Gastroesophageal sphincter (tissue), 4 donors: ENCODE data around the gene CSGALNACT2. TPM values are rescaled to one million over a fixed set of nuclear protein-coding genes. Genes with fewer than 3 reads are reported as not detected.
"Not testable (repeated sequence)": the region's sequence is repeated elsewhere in the genome, so short reads cannot be mapped to it uniquely, and the experiment has no call there.

ENCODE experiments used
- ATAC-seq: fragments of 150-250 bp; one replicate; pipeline ENCODE4 v1.9.1; 2016; ENCODE audit warnings: mild to moderate bottlenecking, moderate library complexity
- H3K27ac ChIP-seq, 4 donors: fragments of 200-600 bp; sonication (generic) in 3 of 4; 1 replicate in 3 of 4; 2 replicates in 1 of 4; pipeline ENCODE4 v1.5.1; 2016 to 2019
- H3K27me3 ChIP-seq: fragments of 200-600 bp; sonication (generic); one replicate; pipeline ENCODE4 v1.5.1; 2019
- H3K36me3 ChIP-seq, 2 donors: fragments of 200-600 bp; sonication (generic); one replicate each; pipeline ENCODE4 v1.5.1; 2019; ENCODE audit warnings: control low read depth in 1 of 2
- H3K4me1 ChIP-seq, 3 donors: fragments of 200-600 bp; sonication (generic); 1 replicate in 2 of 3; 2 replicates in 1 of 3; pipeline ENCODE4 v1.5.1; 2016 to 2019; ENCODE audit warnings: control low read depth in 2 of 3
- H3K4me3 ChIP-seq, 2 donors: fragments of 200-600 bp; sonication (generic); one replicate each; pipeline ENCODE4 v1.5.1; 2019; ENCODE audit warnings: mild to moderate bottlenecking in 1 of 2, moderate library complexity in 1 of 2
- H3K9me3 ChIP-seq, 3 donors: fragments of 200-600 bp; sonication (generic); one replicate each; pipeline ENCODE4 v1.5.1; 2017 to 2019; ENCODE audit warnings: control low read depth in 2 of 3
- EP300 ChIP-seq: sonication (generic); formaldehyde crosslinking; IDR thresholded peaks from one replicate; pipeline ENCODE4 v1.6.1; 2017; ENCODE audit warnings: antibody characterized with exemption, mild to moderate bottlenecking
- POLR2A ChIP-seq, 2 donors: fragments of 450-650 bp; IDR thresholded peaks; one replicate each; pipeline ENCODE4 v1.6.1; 2017; ENCODE audit warnings: antibody characterized with exemption in 2 of 2, mild to moderate bottlenecking in 2 of 2, moderate library complexity in 1 of 2
- POLR2AphosphoS5 ChIP-seq: sonication (generic); formaldehyde crosslinking; IDR thresholded peaks from one replicate; pipeline ENCODE4 v1.6.1; 2017; ENCODE audit warnings: antibody characterized with exemption
- WGBS, 2 donors: methylation state at CpG; one replicate each; pipeline ENCODE4 v1.1.5; 2018; ENCODE audit warnings: low coverage in 1 of 2; 5-methylcytosine and 5-hydroxymethylcytosine counted together
- total RNA-seq, 4 donors: library from RNA; depleted of rRNA; stranded (reverse); fragments of >200 nt; gene quantifications; one replicate each; pipeline ENCODE4 v1.1.0, GENCODE V29; 2016
- TF ChIP-seq, protein P1 (sequence below), 4 experiments: fragments of 200-600 bp in 2 of 4; fragments of 450-650 bp in 2 of 4; sonication (generic) in 1 of 4; IDR thresholded peaks; one replicate each; pipeline ENCODE4 v1.5.1; 2017 to 2019; ENCODE audit warnings: antibody characterized with exemption in 4 of 4, mild to moderate bottlenecking in 2 of 4, moderate library complexity in 2 of 4

Gene CSGALNACT2
- total RNA-seq, 4 donors from 2014 or later: 28.4 to 37.4 (median 32.7) TPM

DNA sequence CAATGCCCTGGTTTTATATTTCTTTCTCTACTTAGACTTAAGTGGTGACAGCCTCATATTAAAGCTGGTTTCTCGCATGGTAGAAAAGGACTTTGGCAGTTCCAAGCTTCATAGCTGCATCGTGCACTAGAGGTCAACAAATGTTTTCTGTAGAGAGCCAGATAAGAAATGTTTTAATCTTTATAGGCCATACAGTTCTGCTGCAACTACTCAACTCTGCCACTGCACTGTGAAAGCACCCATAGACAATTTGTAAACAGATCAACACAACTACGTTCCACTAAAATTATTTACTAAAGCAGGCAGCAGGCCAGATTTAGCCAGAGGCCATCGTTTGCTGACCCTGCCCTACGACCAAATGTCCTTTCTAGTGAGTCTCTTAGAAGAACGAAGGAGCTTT is 36.7 kb downstream of the CSGALNACT2 start:
- no peak for ATAC-seq
- no peak overlapping the region for H3K4me3 ChIP-seq
- H3K36me3 ChIP-seq: peaks cover 0 to 94% of the 10 kb centered on the region in 2 donors
- TF ChIP-seq EP300 (no peak), POLR2A (IDR thresholded peaks at IDR 0.05) (no peak), POLR2AphosphoS5 (no peak)
- TF ChIP-seq, protein P1, sequence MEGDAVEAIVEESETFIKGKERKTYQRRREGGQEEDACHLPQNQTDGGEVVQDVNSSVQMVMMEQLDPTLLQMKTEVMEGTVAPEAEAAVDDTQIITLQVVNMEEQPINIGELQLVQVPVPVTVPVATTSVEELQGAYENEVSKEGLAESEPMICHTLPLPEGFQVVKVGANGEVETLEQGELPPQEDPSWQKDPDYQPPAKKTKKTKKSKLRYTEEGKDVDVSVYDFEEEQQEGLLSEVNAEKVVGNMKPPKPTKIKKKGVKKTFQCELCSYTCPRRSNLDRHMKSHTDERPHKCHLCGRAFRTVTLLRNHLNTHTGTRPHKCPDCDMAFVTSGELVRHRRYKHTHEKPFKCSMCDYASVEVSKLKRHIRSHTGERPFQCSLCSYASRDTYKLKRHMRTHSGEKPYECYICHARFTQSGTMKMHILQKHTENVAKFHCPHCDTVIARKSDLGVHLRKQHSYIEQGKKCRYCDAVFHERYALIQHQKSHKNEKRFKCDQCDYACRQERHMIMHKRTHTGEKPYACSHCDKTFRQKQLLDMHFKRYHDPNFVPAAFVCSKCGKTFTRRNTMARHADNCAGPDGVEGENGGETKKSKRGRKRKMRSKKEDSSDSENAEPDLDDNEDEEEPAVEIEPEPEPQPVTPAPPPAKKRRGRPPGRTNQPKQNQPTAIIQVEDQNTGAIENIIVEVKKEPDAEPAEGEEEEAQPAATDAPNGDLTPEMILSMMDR (IDR thresholded peaks at IDR 0.05): no peak
- H3K27ac ChIP-seq: no peak overlapping the region
- peaks cover 0 to 22% (median 6%) of the 10 kb centered on the region in 3 donors for H3K4me1 ChIP-seq
- H3K9me3 ChIP-seq: no peaks in the 10 kb centered on the region
- WGBS, 2 donors: 74 to 78% methylated on average over 5 of the region's 6 CpGs
- no peaks in the 10 kb centered on the region for H3K27me3 ChIP-seq

DNA sequence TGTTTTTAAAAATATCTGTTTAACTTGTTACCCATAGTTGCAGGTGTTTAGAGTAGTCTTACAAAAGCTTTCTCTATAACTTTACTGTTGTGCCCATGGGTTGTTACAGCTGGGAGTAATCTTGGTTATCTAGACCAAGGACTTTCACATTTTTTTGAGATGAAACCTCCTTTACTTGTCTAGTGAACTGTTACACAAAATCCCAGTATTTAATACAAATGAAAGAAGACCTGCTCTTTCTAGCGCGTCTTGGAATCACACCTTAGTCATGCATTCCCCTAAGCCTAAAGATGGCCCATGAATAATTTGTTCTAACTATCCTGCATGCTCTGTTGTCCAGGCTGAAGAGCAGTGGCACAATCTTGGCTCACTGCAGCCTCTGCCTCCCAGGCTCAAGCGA is 38.0 kb downstream of the CSGALNACT2 start:
- Histone ChIP-seq H3K27ac (no peak overlapping the region), H3K4me3 (no peak overlapping the region), H3K36me3 (peaks cover 0 to 98% of the 10 kb centered on the region in 2 donors), H3K9me3 (no peaks in the 10 kb centered on the region), H3K4me1 (peaks cover 0 to 21% (median 6%) of the 10 kb centered on the region in 3 donors), H3K27me3 (no peaks in the 10 kb centered on the region)
- WGBS, 2 donors: 100% methylated on average over 1 to 3 of the region's 3 CpGs
- no peak for ATAC-seq
- TF ChIP-seq EP300: no peak
- TF ChIP-seq POLR2AphosphoS5: no peak
- TF ChIP-seq POLR2A (IDR thresholded peaks at IDR 0.05): no peak

DNA sequence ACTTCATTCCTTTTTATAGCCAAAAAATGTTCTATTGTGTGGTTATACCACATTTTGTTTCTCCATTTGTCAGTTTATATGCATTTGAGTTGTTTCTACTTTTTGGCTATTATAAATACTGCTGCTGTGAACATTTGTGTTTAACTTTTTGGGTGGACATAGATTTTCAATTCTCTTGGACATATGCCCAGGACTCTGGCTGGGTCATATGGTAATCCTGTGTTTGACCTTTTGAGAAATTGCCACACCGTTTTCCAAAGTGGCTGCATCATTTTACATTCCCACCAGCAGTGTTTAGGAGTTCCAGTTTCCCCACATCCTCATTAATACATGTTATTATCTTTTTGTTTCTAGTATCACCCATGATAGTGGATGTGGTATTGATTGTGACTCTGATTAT is 39.4 kb downstream of the CSGALNACT2 start:
- 60 to 73% methylated on average over 1 of the region's 1 CpG for WGBS, 2 donors
- Histone ChIP-seq H3K9me3 (no peaks in the 10 kb centered on the region), H3K4me1 (peaks cover 0 to 9% (median 1%) of the 10 kb centered on the region in 3 donors), H3K27me3 (no peaks in the 10 kb centered on the region), H3K27ac (no peak overlapping the region), H3K36me3 (peaks cover 0 to 97% of the 10 kb centered on the region in 2 donors), H3K4me3 (no peak overlapping the region)
- TF ChIP-seq, protein P1 (IDR thresholded peaks at IDR 0.05): no peak
- TF ChIP-seq POLR2A (IDR thresholded peaks at IDR 0.05) (no peak), POLR2AphosphoS5 (no peak), EP300 (no peak)
- no peak for ATAC-seq

DNA sequence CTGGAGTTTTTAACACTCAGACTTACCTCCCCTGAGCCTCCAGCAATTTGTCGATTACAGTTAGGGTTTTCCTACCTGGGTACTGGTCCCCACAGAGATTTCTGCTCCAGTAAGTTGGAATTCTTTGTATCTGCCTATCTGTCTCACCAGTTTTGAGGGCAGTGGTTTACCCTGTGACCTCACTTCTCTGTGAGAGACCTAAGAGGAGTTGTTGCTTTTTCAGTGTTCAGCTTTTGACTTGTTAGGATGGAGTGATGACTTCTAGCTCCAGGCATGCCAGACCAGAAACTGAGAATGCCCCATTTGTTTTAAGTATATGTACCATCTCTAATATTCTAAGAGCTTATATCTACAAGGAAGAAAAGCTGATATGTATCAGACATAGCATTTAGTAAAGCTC is 42.9 kb downstream of the CSGALNACT2 start:
- H3K9me3 ChIP-seq: no peaks in the 10 kb centered on the region
- no peaks in the 10 kb centered on the region for H3K27me3 ChIP-seq
- TF ChIP-seq, protein P1 (IDR thresholded peaks at IDR 0.05): no peak
- TF ChIP-seq POLR2AphosphoS5: no peak
- TF ChIP-seq POLR2A (IDR thresholded peaks at IDR 0.05): no peak
- 100% methylated on average over 1 of the region's 1 CpG for WGBS, 2 donors
- no peak for ATAC-seq
- H3K27ac ChIP-seq: no peak overlapping the region
- H3K36me3 ChIP-seq: peaks cover 0 to 94% of the 10 kb centered on the region in 2 donors
- H3K4me3 ChIP-seq: no peak overlapping the region
- no peaks in the 10 kb centered on the region for H3K4me1 ChIP-seq

DNA sequence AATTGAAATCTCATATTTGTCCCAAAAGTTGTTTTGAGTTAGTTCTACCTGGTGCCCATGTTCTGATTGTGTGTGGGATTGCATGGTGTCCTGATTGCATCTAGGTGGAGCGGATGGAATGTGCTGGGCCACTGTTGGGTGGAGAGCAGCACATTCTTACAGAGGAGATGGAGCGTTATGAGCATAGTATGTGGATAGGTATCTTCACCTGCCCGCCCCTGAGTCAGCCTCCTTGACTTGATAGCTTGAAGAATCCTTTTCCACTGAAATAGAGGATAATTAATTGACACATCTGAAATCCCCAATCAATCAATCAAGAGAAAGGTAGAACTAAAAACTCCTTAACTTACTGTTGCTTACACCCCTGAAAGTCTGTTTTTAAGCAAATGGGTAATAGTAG is 45.5 kb downstream of the CSGALNACT2 start:
- H3K4me1 ChIP-seq, H3K4me3 ChIP-seq, H3K9me3 ChIP-seq, ATAC-seq, H3K27me3 ChIP-seq, H3K27ac ChIP-seq: not testable (repeated sequence)
- 92 to 100% methylated on average over 1 to 3 of the region's 3 CpGs for WGBS, 2 donors
- H3K36me3 ChIP-seq: peaks cover 0 to 90% of the 10 kb centered on the region in 2 donors

DNA sequence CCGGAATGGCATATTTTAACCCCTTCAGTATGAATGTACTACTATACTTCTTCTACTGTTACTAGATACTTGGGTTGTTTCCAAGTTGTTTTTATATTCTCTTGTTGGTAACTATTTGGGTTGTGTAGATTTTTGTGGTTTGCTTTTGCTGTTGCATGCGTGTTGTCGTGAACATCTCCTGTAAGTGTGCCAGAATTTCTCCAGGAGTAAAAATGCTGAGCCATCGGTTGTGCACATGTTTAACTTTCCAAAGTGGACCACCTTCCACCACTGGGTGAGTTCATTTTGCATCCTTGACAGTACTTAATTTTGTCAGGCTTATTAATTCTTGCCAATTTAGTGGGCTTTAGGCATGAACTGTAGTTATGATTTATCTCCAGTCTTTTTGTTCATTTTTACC is 47.9 kb downstream of the CSGALNACT2 start:
- TF ChIP-seq EP300 (no peak), POLR2AphosphoS5 (no peak), POLR2A (IDR thresholded peaks at IDR 0.05) (no peak)
- TF ChIP-seq, protein P1 (IDR thresholded peaks at IDR 0.05): no peak
- 96 to 100% methylated on average over 2 to 4 of the region's 4 CpGs for WGBS, 2 donors
- H3K27ac ChIP-seq: no peak overlapping the region

More for the DNA sequence above, 47.9 kb downstream of the CSGALNACT2 start:
- Histone ChIP-seq H3K27me3 (no peaks in the 10 kb centered on the region), H3K9me3 (no peaks in the 10 kb centered on the region), H3K36me3 (peaks cover 0 to 66% of the 10 kb centered on the region in 2 donors), H3K4me3 (no peak overlapping the region), H3K4me1 (no peaks in the 10 kb centered on the region)
- ATAC-seq: no peak
